Measurements from ENCODE around the gene TAF9B.
"Not testable (repeated sequence)": the region's sequence is repeated elsewhere in the genome, so short reads cannot be mapped to it uniquely, and the experiment has no call there.

TAF9B gene

GRCh38 chrX:78139160-78140123, at the start of gene TAF9B:
TAF9B (minus strand) TSS chrX:78139650; CDS start chrX:78139611, 39 bp downstream.
- peak; percentile 87 to 88 for DNase-seq

GRCh38 chrX:78182881-78183280, 43.4 kb upstream of the TAF9B start:
- TF ChIP-seq GATA1 (IDR thresholded peaks at IDR 0.05; ENCODE audit: low read depth, low read length), result no peak
- no peak for TF ChIP-seq POLR2A (IDR thresholded peaks at IDR 0.05; ENCODE audit: low read length)
- DNase-seq, result no peak

More at GRCh38 chrX:78139160-78140123, at the start of gene TAF9B:
- TF ChIP-seq POLR2A (IDR thresholded peaks at IDR 0.05; ENCODE audit: low read length), result peak; percentile 70
- TF ChIP-seq GATA1 (IDR thresholded peaks at IDR 0.05; ENCODE audit: low read depth, low read length), result no peak

- TF ChIP-seq GATA1 (IDR thresholded peaks at IDR 0.05; ENCODE audit: low read depth, low read length) (no peak), POLR2A (IDR thresholded peaks at IDR 0.05; ENCODE audit: low read length) (no peak)
- no peak for DNase-seq
These were observed 41.9 kb upstream of the TAF9B start for GRCh38 chrX:78181307-78181706.

- TF ChIP-seq POLR2A (IDR thresholded peaks at IDR 0.05; ENCODE audit: low read length) (no peak), GATA1 (IDR thresholded peaks at IDR 0.05; ENCODE audit: low read depth, low read length) (no peak)
- no peak for DNase-seq
These were observed 28.6 kb upstream of the TAF9B start for GRCh38 chrX:78168065-78168464.

- no peak for DNase-seq
- TF ChIP-seq POLR2A (IDR thresholded peaks at IDR 0.05; ENCODE audit: low read length) (no peak), GATA1 (IDR thresholded peaks at IDR 0.05; ENCODE audit: low read depth, low read length) (no peak)
These were observed 26.0 kb upstream of the TAF9B start for GRCh38 chrX:78165425-78165824.

- DNase-seq, result not testable (repeated sequence)
These were observed 23.7 kb upstream of the TAF9B start for GRCh38 chrX:78163175-78163574.

- DNase-seq, result not testable (repeated sequence)
These were observed 21.3 kb upstream of the TAF9B start for GRCh38 chrX:78160711-78161110.

GRCh38 chrX:78157846-78158245, 18.4 kb upstream of the TAF9B start:
- not testable (repeated sequence) for DNase-seq

- DNase-seq, result not testable (repeated sequence)
These were observed 17.9 kb upstream of the TAF9B start for GRCh38 chrX:78157373-78157772.

GRCh38 chrX:78147002-78147540, 7.6 kb upstream of the TAF9B start:
- DNase-seq, result not testable (repeated sequence)

- no peak for DNase-seq
- TF ChIP-seq POLR2A (IDR thresholded peaks at IDR 0.05; ENCODE audit: low read length) (no peak), GATA1 (IDR thresholded peaks at IDR 0.05; ENCODE audit: low read depth, low read length) (no peak)
These were observed 756 bp upstream of the TAF9B start for GRCh38 chrX:78140206-78140605.

- no peak for DNase-seq
- TF ChIP-seq POLR2A (IDR thresholded peaks at IDR 0.05; ENCODE audit: low read length) (no peak), GATA1 (IDR thresholded peaks at IDR 0.05; ENCODE audit: low read depth, low read length) (no peak)
These were observed 6.1 kb downstream of the TAF9B start for GRCh38 chrX:78133238-78133960.

GRCh38 chrX:78131117-78131516, 8.3 kb downstream of the TAF9B start:
- no peak for DNase-seq
- TF ChIP-seq GATA1 (IDR thresholded peaks at IDR 0.05; ENCODE audit: low read depth, low read length) (no peak), POLR2A (IDR thresholded peaks at IDR 0.05; ENCODE audit: low read length) (no peak)

- no peak for TF ChIP-seq GATA1 (IDR thresholded peaks at IDR 0.05; ENCODE audit: low read depth, low read length)
- no peak for TF ChIP-seq POLR2A (IDR thresholded peaks at IDR 0.05; ENCODE audit: low read length)
These were observed 9.1 kb downstream of the TAF9B start for GRCh38 chrX:78130396-78130795.

GRCh38 chrX:78129714-78130113, 9.7 kb downstream of the TAF9B start:
- TF ChIP-seq GATA1 (IDR thresholded peaks at IDR 0.05; ENCODE audit: low read depth, low read length) (no peak), POLR2A (IDR thresholded peaks at IDR 0.05; ENCODE audit: low read length) (no peak)
- DNase-seq, result no peak

More at GRCh38 chrX:78130396-78130795, 9.1 kb downstream of the TAF9B start:
- no peak for DNase-seq

- DNase-seq, result not testable (repeated sequence)
These were observed 13.7 kb downstream of the TAF9B start for GRCh38 chrX:78125781-78126180.

All from erythroblast (primary cell).